ENCODE measurements around the gene NT5C. TPM values are rescaled to one million over a fixed set of nuclear protein-coding genes. Genes with fewer than 3 reads are reported as not detected.

NT5C gene
- total RNA-seq, 1 experiment from 2014 or later: 116 TPM

DNA sequence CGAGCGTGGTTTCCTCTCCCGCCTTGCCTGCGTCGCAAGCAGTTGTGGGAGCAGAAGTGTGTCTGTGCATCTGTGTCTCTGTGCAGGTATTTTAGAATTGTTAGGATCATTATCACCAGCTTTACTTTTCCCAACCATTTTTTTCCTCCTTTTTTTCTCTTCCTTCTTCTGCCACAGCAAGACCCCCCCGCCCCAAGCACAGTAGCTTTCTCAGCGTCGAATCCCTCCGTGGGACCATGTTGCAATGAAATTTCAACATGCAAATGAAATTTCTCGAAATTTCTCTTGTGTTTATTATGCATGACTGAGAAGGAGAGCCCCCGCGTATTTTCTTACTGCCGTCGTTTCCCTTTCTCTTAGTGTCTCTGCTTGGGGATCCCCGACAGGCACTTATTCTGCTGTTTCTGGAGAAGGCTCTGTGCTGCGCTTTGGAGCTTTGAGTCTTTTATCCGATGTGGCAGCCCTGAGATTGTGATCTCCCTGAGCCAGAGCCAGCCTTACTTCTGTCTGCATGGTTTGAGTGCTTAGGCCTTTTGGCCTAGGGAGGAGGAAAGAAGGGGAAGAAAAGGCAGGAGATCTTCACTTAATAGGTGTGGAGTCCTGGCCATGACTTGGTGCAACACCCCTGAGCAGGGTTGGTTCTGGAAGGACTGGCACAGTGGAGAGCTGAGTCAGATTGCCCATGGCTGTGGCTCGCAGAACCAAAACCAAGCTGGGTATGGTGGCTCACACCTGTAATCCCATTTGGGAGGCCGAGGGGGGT lies 16.8 kb downstream of the NT5C start:
- DNase-seq (no peak), ATAC-seq (no peak)
- Histone ChIP-seq H4K20me1 (ENCODE audit: low read length) (no peaks in the 10 kb centered on the region), H3K9me2 (replicated peaks; ENCODE audit: low read length) (no peaks in the 10 kb centered on the region), H2AFZ (ENCODE audit: low read length) (peak overlapping the region; percentile 46), H3K36me3 (ENCODE audit: low read depth, low read length) (peaks cover 19% of the 10 kb centered on the region; the same call in 1 of the 2 replicates), H3K4me1 (ENCODE audit: insufficient read depth, low read length) (peaks cover 33% of the 10 kb centered on the region), H3K9me3 (ENCODE audit: low read length) (no peaks in the 10 kb centered on the region), H3K4me3 (ENCODE audit: low read length) (peak overlapping the region; percentile 52), H3K27me3 (ENCODE audit: low read length) (no peaks in the 10 kb centered on the region), H3K79me2 (ENCODE audit: low read length) (peaks cover 80% of the 10 kb centered on the region), H3K27ac (ENCODE audit: low read length) (peak overlapping the region; percentile 50), H3K9ac (ENCODE audit: low read length) (peak overlapping the region; percentile 58), H3K4me2 (ENCODE audit: low read length) (peak overlapping the region; percentile 75), H3F3A (ENCODE audit: low read length, unreplicated experiment) (no peaks in the 10 kb centered on the region)
- POLR2A ChIA-PET (ENCODE audit: unreplicated experiment): interaction anchor here (0.6 to 0.8 kb wide), 2 partner anchors 22 to 127 kb away, joined by 8 to 17 read pairs; no protein-coding TSS in a partner anchor
- TF ChIP-seq EZH2 (IDR thresholded peaks at IDR 0.05; ENCODE audit: low read length, unreplicated experiment) (no peak), EZH2phosphoT487 (IDR thresholded peaks at IDR 0.05; ENCODE audit: borderline replicate concordance, low read length) (no peak)
- TF ChIP-seq, protein P1, sequence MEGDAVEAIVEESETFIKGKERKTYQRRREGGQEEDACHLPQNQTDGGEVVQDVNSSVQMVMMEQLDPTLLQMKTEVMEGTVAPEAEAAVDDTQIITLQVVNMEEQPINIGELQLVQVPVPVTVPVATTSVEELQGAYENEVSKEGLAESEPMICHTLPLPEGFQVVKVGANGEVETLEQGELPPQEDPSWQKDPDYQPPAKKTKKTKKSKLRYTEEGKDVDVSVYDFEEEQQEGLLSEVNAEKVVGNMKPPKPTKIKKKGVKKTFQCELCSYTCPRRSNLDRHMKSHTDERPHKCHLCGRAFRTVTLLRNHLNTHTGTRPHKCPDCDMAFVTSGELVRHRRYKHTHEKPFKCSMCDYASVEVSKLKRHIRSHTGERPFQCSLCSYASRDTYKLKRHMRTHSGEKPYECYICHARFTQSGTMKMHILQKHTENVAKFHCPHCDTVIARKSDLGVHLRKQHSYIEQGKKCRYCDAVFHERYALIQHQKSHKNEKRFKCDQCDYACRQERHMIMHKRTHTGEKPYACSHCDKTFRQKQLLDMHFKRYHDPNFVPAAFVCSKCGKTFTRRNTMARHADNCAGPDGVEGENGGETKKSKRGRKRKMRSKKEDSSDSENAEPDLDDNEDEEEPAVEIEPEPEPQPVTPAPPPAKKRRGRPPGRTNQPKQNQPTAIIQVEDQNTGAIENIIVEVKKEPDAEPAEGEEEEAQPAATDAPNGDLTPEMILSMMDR (conservative IDR thresholded peaks at IDR 0.05; ENCODE audit: low read depth, low read length): no peak
- BruUV-seq (replicated peaks): no TSS peak
- CTCF ChIA-PET: interaction anchor here (0.6 to 2.9 kb wide), 12 partner anchors 9 to 298 kb away, joined by 3 to 57 read pairs (median 12); partner anchors contain the start of genes NT5C and NUP85
- intact Hi-C loops (cut with micrococcal nuclease): loop anchor here (1.0 to 10.0 kb wide), 4 partner anchors 17 to 300 kb away; partner anchors contain the start of gene NT5C

DNA sequence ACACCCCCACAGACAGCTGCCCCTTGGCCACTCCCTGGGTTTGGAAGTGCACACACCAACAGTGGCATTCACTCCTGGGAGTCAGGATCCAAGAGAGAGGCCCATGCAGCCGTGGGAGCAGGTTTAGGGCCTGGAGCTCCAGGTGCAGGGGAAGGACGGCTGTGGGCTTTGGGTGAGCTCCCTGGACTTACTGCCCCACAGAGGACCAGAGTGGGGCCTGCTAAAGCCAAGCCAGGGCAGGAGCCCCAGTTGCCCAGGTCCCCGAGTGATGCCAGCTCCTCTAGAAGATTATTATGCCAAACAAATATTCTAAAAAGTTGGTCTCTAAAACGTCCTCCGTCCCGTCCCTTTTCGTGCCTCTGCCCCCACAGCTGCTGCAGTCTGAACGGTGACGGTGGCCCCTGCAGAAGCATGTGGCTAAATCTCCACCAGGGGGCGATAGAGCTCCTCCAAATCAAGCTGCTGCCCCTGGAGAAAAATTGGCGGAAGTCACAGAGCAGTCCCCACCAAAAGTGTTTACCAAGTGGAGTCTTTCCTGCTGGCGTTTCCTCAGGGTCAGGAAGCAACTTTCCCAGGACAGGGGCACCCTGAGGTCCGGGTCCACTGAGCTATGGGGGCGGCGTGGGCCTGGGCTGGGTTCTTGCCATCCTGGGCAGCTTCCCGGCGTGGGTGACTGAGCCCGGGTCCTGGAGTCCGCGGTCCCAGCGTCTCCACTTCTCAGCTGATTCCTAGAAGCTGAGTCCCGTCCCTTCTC lies 17.6 kb downstream of the NT5C start:
- Histone ChIP-seq H3K4me1 (ENCODE audit: insufficient read depth, low read length) (peaks cover 39% of the 10 kb centered on the region), H4K20me1 (ENCODE audit: low read length) (no peaks in the 10 kb centered on the region), H3K79me2 (ENCODE audit: low read length) (peaks cover 78% of the 10 kb centered on the region), H3K9me2 (replicated peaks; ENCODE audit: low read length) (no peaks in the 10 kb centered on the region), H3K27me3 (ENCODE audit: low read length) (no peaks in the 10 kb centered on the region), H3K4me2 (ENCODE audit: low read length) (peak overlapping the region; percentile 75), H3K36me3 (ENCODE audit: low read depth, low read length) (peaks cover 18% of the 10 kb centered on the region; the same call in 1 of the 2 replicates), H3K9ac (ENCODE audit: low read length) (peak overlapping the region; percentile 58), H3K9me3 (ENCODE audit: low read length) (no peaks in the 10 kb centered on the region), H3K27ac (ENCODE audit: low read length) (peak overlapping the region; percentile 50), H3K4me3 (ENCODE audit: low read length) (peak overlapping the region; percentile 52), H2AFZ (ENCODE audit: low read length) (peak overlapping the region; percentile 46), H3F3A (ENCODE audit: low read length, unreplicated experiment) (no peaks in the 10 kb centered on the region)
- DNase-seq (peak; percentile 95), ATAC-seq (peak; percentile 70)
- BruUV-seq (replicated peaks): no TSS peak
- ChIA-PET POLR2A (ENCODE audit: unreplicated experiment) (interaction anchor here (0.6 to 0.8 kb wide), 5 partner anchors 23 to 126 kb away, joined by 3 to 17 read pairs (median 4); no protein-coding TSS in a partner anchor), CTCF (interaction anchor here (0.6 to 2.9 kb wide), 16 partner anchors 10 to 298 kb away, joined by 3 to 57 read pairs (median 6); partner anchors contain the start of genes JPT1, NT5C and NUP85)
- TF ChIP-seq EZH2 (IDR thresholded peaks at IDR 0.05; ENCODE audit: low read length, unreplicated experiment): no peak
- TF ChIP-seq, protein P1 (conservative IDR thresholded peaks at IDR 0.05; ENCODE audit: low read depth, low read length): peak; percentile 98
- intact Hi-C loops (cut with micrococcal nuclease): loop anchor here (1.0 to 10.0 kb wide), 5 partner anchors 17 to 301 kb away; partner anchors contain the start of gene NT5C

Data from PC-3 (cell line).